GM04503 (cell line): ENCODE results near the gene ASL.
"Not testable (repeated sequence)": the region's sequence is repeated elsewhere in the genome, so short reads cannot be mapped to it uniquely, and the experiment has no call there.

Experiments used
- DNase-seq: peaks from one replicate; pipeline ENCODE4 v3.0.0-alpha.2; 2012; ENCODE audit warnings: low read depth

Gene ASL

GRCh38 chr7:66119245-66119850, 43.7 kb downstream of the ASL start:
- no peak for DNase-seq

- DNase-seq = no peak
These were observed 47.5 kb downstream of the ASL start for GRCh38 chr7:66123175-66123528.

GRCh38 chr7:66124569-66124861, 48.9 kb downstream of the ASL start:
- not testable (repeated sequence) for DNase-seq

GRCh38 chr7:66125052-66125694, 49.6 kb downstream of the ASL start:
- DNase-seq = no peak

- not testable (repeated sequence) for DNase-seq
These were observed 50.2 kb downstream of the ASL start for GRCh38 chr7:66125781-66126352.

GRCh38 chr7:66127172-66127571, 51.6 kb downstream of the ASL start:
- DNase-seq = not testable (repeated sequence)

- DNase-seq = no peak
These were observed 63.6 kb downstream of the ASL start for GRCh38 chr7:66138994-66139752.

- DNase-seq = peak; percentile 37
These were observed 65.3 kb downstream of the ASL start for GRCh38 chr7:66140924-66141323.

GRCh38 chr7:66142334-66142733, 66.7 kb downstream of the ASL start:
- no peak for DNase-seq

- no peak for DNase-seq
These were observed 67.4 kb downstream of the ASL start for GRCh38 chr7:66142996-66143395.
